ENCODE data around the gene BAIAP2.

BAIAP2 gene

DNA sequence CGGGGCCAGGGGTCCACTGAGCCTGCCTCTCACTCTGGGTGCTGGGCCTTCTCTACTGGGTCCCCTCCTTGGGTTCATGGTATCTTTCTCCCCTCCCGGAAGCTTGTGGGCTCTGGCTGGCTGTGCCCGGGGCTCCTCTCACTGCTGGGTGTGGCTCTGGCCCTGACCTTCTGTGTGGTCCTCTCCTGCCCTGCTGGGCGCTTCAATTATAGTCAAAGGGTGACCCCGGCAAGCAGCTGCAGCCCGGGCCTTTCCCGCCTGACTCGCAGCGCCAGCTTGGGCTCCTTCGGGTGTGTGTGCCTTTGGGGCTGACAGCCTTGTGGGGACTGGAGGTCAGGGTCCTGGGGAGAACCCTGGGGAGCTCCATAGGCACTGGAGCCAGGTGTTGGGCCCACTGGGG is 76.1 kb downstream of the BAIAP2 start:
- H3K9me3 ChIP-seq (ENCODE audit: control insufficient read depth, insufficient read depth, low read length) = no peaks in the 10 kb centered on the region
- no peaks in the 10 kb centered on the region for H3K4me1 ChIP-seq (ENCODE audit: control insufficient read depth, insufficient read depth, low read length)
- no peak overlapping the region for H3K4me3 ChIP-seq (ENCODE audit: low read depth, low read length)
- H3K9ac ChIP-seq (ENCODE audit: low read depth, low read length) = no peak overlapping the region
- H3K27ac ChIP-seq (ENCODE audit: low read depth, low read length) = no peak overlapping the region
- no peaks in the 10 kb centered on the region for H3K27me3 ChIP-seq (ENCODE audit: control insufficient read depth, insufficient read depth, low read length)
- no peaks in the 10 kb centered on the region for H3K36me3 ChIP-seq (ENCODE audit: control insufficient read depth, insufficient read depth, low read length)

DNA sequence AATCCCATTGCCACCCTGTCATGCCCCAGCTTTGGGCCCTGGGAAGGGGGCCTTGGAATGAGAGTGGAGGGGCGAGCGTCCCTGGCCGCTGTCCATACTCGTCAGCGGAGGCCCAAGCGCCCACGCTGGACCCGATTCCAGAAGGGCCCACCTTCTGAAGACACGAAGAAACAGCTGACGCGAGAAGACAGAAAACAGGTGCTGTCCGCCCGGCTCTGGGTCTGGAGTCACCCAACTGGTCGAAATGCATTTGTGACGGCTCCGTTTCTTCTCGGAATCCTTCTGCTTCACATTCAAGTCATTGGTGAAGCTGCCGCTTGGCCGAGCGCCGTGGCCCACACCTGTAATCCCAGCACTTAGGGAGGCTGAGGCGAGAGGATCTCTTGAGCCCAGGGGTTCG is 77.5 kb downstream of the BAIAP2 start:
- no peak overlapping the region for H3K4me3 ChIP-seq (ENCODE audit: low read depth, low read length)

DNA sequence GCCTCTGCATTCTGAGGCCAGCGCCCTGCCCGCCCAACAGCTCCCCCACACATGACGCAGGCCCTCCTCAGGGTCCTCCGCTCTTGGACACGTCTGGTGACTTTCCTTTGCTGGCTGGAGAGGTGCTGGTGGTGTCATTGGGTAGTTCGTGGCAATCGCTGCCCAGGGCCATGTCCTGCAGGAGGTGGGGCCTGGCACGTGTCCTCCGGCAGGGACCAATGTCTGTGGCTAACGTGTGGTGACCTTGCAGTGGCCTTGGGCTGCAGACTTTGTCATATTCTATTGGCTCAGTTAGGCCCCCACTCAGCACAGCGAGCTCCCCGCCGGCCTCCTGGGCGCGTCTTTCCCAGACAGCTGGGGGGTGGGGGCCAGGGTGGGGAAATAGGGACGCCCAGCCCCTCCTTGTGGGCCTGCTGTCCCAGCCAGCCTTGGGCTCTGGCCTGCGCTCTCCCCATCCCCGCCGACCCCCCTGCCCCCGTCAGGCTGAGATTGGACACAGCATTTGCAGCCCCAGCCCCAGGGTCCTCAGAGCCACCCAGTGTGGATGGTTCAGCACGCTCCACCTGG is 78.3 kb downstream of the BAIAP2 start:
- Histone ChIP-seq H3K9me3 (ENCODE audit: control insufficient read depth, insufficient read depth, low read length) (no peaks in the 10 kb centered on the region), H3K9ac (ENCODE audit: low read depth, low read length) (no peak overlapping the region), H3K4me1 (ENCODE audit: control insufficient read depth, insufficient read depth, low read length) (no peaks in the 10 kb centered on the region), H3K27ac (ENCODE audit: low read depth, low read length) (no peak overlapping the region), H3K4me3 (ENCODE audit: low read depth, low read length) (no peak overlapping the region), H3K27me3 (ENCODE audit: control insufficient read depth, insufficient read depth, low read length) (no peaks in the 10 kb centered on the region), H3K36me3 (ENCODE audit: control insufficient read depth, insufficient read depth, low read length) (no peaks in the 10 kb centered on the region)

More for the DNA sequence above, 77.5 kb downstream of the BAIAP2 start:
- Histone ChIP-seq H3K4me1 (ENCODE audit: control insufficient read depth, insufficient read depth, low read length) (no peaks in the 10 kb centered on the region), H3K36me3 (ENCODE audit: control insufficient read depth, insufficient read depth, low read length) (no peaks in the 10 kb centered on the region), H3K9me3 (ENCODE audit: control insufficient read depth, insufficient read depth, low read length) (no peaks in the 10 kb centered on the region), H3K27ac (ENCODE audit: low read depth, low read length) (no peak overlapping the region), H3K27me3 (ENCODE audit: control insufficient read depth, insufficient read depth, low read length) (no peaks in the 10 kb centered on the region), H3K9ac (ENCODE audit: low read depth, low read length) (no peak overlapping the region)

DNA sequence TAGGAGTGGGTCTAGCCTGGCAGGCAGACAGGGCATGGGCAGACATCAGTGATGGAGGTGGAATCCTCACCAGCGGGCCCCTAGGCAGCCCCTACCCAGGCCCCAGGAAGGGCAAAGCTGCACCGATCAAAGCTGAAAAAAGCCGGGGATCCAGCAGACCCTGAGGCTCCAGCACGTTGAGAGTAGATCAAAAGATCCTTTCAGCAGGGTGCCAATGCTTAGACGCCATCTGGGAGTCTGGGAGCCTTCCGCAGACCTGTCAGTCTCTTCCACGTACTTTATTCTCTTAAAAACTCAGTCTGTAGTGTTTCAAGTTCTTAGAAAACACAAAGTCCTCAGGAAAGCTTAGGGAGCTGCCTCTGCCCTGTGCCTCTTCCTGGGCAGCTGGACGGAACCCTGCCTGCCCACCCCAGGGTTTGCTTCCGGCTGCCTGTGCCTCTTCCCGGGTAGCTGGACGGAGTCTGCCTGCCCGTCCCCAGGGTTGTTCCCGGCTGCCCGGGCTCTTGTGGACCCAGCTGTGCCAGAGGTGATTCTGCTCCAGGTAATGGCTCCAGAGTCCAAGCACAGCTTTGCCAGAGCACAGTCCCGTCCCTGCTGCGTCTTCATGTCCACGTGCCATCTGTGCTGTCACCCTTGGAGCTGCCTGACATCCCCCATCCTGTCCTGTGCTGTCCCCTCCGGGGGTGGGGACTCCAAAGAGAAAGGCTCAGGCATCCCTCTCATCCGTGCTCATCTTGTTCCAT is 79.6 kb downstream of the BAIAP2 start:
- no peaks in the 10 kb centered on the region for H3K36me3 ChIP-seq (ENCODE audit: control insufficient read depth, insufficient read depth, low read length)
- no peak overlapping the region for H3K4me3 ChIP-seq (ENCODE audit: low read depth, low read length)
- H3K27ac ChIP-seq (ENCODE audit: low read depth, low read length) = peak overlapping the region; percentile 20
- no peaks in the 10 kb centered on the region for H3K4me1 ChIP-seq (ENCODE audit: control insufficient read depth, insufficient read depth, low read length)
- no peaks in the 10 kb centered on the region for H3K9me3 ChIP-seq (ENCODE audit: control insufficient read depth, insufficient read depth, low read length)
- no peak overlapping the region for H3K9ac ChIP-seq (ENCODE audit: low read depth, low read length)
- H3K27me3 ChIP-seq (ENCODE audit: control insufficient read depth, insufficient read depth, low read length) = no peaks in the 10 kb centered on the region

DNA sequence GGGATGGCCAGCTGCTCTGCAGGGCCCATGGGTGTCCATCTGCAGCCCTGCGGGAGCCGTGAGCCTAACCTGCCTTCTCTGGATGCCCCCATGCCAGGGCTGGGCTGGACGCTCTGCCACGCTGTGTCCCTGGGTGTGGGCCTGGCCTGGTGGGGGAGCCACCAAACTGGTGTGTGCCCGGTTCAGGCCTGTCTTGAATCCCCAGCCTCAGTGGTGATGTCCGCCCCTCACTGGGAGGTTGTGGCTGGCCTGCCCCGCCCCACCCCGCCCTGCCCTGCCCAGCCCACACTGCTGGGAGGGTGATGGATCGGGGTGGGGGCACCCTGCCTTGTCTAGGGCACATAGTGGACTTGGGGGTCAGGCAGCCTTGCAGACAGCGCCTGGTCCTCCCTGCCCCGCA is 80.3 kb downstream of the BAIAP2 start:
- H3K4me3 ChIP-seq (ENCODE audit: low read depth, low read length) = no peak overlapping the region
- no peaks in the 10 kb centered on the region for H3K27me3 ChIP-seq (ENCODE audit: control insufficient read depth, insufficient read depth, low read length)
- H3K27ac ChIP-seq (ENCODE audit: low read depth, low read length) = no peak overlapping the region
- H3K36me3 ChIP-seq (ENCODE audit: control insufficient read depth, insufficient read depth, low read length) = no peaks in the 10 kb centered on the region
- no peaks in the 10 kb centered on the region for H3K9me3 ChIP-seq (ENCODE audit: control insufficient read depth, insufficient read depth, low read length)
- no peaks in the 10 kb centered on the region for H3K4me1 ChIP-seq (ENCODE audit: control insufficient read depth, insufficient read depth, low read length)
- no peak overlapping the region for H3K9ac ChIP-seq (ENCODE audit: low read depth, low read length)

DNA sequence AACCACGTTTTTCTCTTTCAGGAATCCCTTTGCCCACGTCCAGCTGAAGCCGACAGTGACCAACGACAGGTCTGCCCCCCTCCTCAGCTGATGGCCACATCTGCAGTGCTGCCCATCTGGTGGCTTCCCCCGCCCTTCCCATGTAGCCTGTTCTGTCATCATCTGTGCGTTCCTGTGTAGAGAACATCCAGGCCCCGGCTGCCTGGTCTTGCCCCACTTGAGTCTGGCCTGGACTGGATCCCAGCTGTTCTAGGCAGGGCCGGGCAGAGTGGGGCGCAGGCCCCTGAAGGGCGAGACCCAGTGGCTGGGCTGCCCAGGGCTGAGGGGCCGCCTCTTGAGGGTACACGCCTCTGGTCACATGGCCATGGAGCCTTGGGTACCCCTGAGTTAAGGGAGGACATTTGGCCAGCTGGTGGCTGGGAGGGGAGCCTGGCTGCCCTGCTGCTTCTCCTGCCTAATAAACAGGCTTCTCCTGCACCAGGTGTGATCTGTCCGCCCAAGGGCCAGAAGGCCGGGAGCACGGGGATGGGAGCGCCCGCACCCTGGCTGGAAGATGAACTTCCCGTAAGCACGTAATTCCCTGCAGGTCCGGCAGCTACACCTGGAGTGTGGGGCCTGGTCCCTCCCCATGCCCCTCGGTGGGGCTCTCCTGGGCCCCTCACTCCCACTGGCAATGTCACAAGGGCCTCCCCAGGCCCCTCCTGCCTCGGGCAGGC is 81.0 kb downstream of the BAIAP2 start:
- Histone ChIP-seq H3K9ac (ENCODE audit: low read depth, low read length) (no peak overlapping the region), H3K9me3 (ENCODE audit: control insufficient read depth, insufficient read depth, low read length) (no peaks in the 10 kb centered on the region), H3K4me1 (ENCODE audit: control insufficient read depth, insufficient read depth, low read length) (no peaks in the 10 kb centered on the region), H3K4me3 (ENCODE audit: low read depth, low read length) (no peak overlapping the region), H3K27ac (ENCODE audit: low read depth, low read length) (no peak overlapping the region), H3K36me3 (ENCODE audit: control insufficient read depth, insufficient read depth, low read length) (no peaks in the 10 kb centered on the region), H3K27me3 (ENCODE audit: control insufficient read depth, insufficient read depth, low read length) (no peaks in the 10 kb centered on the region)

DNA sequence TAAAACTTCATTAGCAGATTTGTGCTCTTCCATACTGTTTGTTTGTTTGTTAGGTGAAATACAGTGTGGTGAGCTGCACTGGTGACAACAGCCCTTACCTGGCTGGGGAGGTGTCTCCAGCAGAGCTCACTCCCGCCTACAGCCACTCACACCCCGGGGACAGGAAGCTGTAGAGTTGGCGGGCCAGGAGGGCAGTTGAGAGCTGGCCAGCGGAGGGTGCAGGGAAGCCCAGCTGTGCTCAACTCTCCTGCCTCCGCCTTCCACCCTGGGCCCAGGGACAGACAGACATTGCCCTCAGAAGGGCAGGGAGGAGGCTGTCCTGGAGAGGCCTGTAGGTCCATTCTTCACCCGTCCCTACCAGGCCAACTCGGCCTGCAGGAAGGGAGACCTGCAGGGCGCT is 81.8 kb downstream of the BAIAP2 start:
- Histone ChIP-seq H3K27me3 (ENCODE audit: control insufficient read depth, insufficient read depth, low read length) (no peaks in the 10 kb centered on the region), H3K9me3 (ENCODE audit: control insufficient read depth, insufficient read depth, low read length) (no peaks in the 10 kb centered on the region), H3K4me1 (ENCODE audit: control insufficient read depth, insufficient read depth, low read length) (no peaks in the 10 kb centered on the region), H3K9ac (ENCODE audit: low read depth, low read length) (no peak overlapping the region), H3K4me3 (ENCODE audit: low read depth, low read length) (no peak overlapping the region), H3K27ac (ENCODE audit: low read depth, low read length) (no peak overlapping the region), H3K36me3 (ENCODE audit: control insufficient read depth, insufficient read depth, low read length) (no peaks in the 10 kb centered on the region)

DNA sequence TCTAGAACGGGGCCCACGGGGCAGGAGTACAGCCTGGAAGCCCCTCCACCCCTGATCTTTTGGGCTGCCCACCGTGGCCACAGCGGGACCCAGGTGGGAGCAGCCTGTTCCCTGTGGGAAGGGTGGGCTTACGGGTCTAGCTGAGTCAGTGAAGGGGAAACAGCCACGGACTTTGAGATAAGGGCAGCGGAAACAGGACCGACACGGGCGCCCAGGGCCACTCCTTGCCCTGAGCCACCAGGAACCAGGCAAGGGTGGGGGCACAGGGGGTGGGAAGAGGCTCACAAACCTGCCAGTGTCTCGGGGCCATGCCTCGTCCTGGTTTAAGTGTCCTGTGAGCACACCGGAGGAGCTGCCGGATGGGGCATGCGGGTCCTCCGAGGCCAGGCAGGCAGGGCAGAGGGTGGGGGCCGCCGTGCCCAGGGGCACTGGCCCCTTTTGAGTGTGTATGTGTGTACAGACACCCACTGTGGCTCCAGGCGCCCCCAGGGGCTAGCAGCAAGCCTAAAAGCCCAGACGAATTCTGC is 82.8 kb downstream of the BAIAP2 start:
- Histone ChIP-seq H3K9me3 (ENCODE audit: control insufficient read depth, insufficient read depth, low read length) (no peaks in the 10 kb centered on the region), H3K27ac (ENCODE audit: low read depth, low read length) (no peak overlapping the region), H3K9ac (ENCODE audit: low read depth, low read length) (no peak overlapping the region), H3K4me3 (ENCODE audit: low read depth, low read length) (no peak overlapping the region), H3K27me3 (ENCODE audit: control insufficient read depth, insufficient read depth, low read length) (no peaks in the 10 kb centered on the region), H3K4me1 (ENCODE audit: control insufficient read depth, insufficient read depth, low read length) (no peaks in the 10 kb centered on the region), H3K36me3 (ENCODE audit: control insufficient read depth, insufficient read depth, low read length) (no peaks in the 10 kb centered on the region)

DNA sequence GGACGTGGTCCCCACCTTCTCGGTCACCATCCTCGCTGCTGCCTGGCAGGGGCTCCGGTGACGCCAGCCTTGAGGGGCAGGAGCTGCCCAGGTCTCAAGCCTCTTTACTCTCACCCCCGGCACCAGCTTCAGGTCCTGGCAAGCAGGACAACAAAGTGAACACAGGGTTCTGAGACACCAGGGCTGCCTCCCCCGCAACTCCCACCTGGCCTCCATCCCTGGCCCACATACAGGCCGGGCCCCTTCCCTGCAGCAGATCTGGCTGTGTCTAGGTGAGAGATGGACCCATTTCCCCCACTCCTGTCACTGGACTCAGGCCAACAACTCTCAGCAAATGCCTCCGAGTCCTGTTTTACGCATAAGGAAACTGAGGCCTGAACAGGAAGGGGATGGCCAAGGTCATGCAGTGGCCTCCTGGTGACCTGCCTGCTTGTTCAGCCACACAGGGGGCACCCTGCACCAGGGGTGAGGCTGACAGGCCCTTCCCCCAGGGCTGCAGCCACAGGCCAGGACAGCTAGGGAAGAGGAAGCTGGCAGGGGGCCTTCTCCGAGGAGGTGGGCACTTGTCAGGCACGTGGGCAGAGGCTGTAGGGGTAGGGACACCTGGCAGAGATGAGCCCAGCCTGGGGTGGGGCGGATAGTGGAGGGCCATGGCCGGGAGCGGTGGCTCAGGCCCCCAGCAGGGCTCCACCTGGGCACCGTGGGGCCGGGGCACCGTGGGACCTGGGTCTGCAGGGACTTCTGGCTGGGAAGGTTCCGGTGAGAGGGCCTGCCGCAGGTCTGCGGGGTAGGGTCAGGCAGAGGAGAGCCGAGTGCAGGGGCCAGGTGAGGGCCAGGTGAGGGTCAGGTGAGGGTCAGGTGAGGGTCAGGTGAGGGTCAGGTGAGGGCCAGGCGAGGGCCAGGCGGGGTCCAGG is 83.6 kb downstream of the BAIAP2 start:
- Histone ChIP-seq H3K36me3 (ENCODE audit: control insufficient read depth, insufficient read depth, low read length) (no peaks in the 10 kb centered on the region), H3K4me3 (ENCODE audit: low read depth, low read length) (peak overlapping the region; percentile 59; the same call in 1 of the 2 replicates), H3K27me3 (ENCODE audit: control insufficient read depth, insufficient read depth, low read length) (no peaks in the 10 kb centered on the region), H3K9me3 (ENCODE audit: control insufficient read depth, insufficient read depth, low read length) (no peaks in the 10 kb centered on the region), H3K9ac (ENCODE audit: low read depth, low read length) (no peak overlapping the region), H3K4me1 (ENCODE audit: control insufficient read depth, insufficient read depth, low read length) (no peaks in the 10 kb centered on the region), H3K27ac (ENCODE audit: low read depth, low read length) (no peak overlapping the region)

DNA sequence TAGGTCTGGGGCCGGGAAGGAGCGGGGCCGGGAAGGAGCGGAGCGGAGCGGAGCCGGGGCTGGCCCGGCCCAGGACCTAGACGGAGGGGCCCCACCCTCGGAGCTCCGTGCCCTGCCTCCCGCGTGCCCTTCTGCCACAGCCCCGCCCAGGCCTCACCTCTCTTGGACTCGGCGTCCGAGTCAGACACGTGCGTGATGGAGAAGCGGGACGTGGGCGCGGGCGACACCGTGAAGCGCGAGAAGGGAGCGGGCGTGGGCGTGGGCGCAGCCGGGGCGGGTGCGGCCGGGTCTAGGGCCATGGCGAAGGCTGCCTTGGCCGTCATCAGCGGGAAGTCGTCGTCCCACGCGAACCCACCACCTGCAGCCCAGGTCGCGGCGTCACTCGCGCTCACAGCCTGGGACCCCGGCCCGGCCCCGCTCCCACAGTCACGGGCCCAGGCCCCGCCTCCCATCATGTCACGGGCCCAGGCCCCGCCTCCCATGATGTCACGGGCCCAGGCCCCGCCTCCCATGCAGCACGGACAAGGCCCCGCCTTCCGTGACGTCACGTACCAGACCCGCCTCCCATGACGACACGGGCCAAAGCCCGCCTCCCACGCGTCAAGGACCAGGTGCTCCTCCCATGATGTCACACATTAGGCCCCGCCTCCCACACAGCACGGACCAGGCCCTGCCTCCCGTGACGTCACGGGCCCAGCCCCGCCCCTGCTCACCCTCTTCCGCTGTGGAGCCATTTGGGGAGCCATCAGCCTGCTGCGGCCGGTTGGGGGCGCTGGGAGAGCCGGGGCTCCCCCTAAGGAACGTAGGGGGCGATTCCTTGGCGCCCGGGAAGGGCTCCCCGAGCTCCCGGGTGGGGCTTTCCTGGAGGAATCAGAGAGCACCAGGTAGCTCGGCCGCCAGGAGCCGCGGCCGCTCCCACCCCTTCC is 84.5 kb downstream of the BAIAP2 start:
- no peaks in the 10 kb centered on the region for H3K27me3 ChIP-seq (ENCODE audit: control insufficient read depth, insufficient read depth, low read length)
- peak overlapping the region; percentile 59 for H3K4me3 ChIP-seq (ENCODE audit: low read depth, low read length)
- no peaks in the 10 kb centered on the region for H3K36me3 ChIP-seq (ENCODE audit: control insufficient read depth, insufficient read depth, low read length)
- H3K27ac ChIP-seq (ENCODE audit: low read depth, low read length) = no peak overlapping the region
- H3K9me3 ChIP-seq (ENCODE audit: control insufficient read depth, insufficient read depth, low read length) = no peaks in the 10 kb centered on the region
- no peaks in the 10 kb centered on the region for H3K4me1 ChIP-seq (ENCODE audit: control insufficient read depth, insufficient read depth, low read length)
- H3K9ac ChIP-seq (ENCODE audit: low read depth, low read length) = no peak overlapping the region

All from HUES48 (cell line).